ENCODE results near the gene MAPRE2. TPM values are rescaled to one million over a fixed set of nuclear protein-coding genes. Genes with fewer than 3 reads are reported as not detected.

MAPRE2 gene
- total RNA-seq, 1 experiment from 2014 or later = 29.4 TPM

- no peak overlapping the region for H3K4me3 Mint-ChIP-seq
- H3K27ac Mint-ChIP-seq = no peak overlapping the region; a peak in 1 of 7 replicates
Measured at GRCh38 chr18:35183886-35184285, 142.7 kb downstream of the MAPRE2 start.

More at GRCh38 chr18:35183886-35184285, 142.7 kb downstream of the MAPRE2 start:
- H3K14ac ChIP-seq (ENCODE audit: insufficient read depth, low read length) = no peak overlapping the region
- peaks cover 27 to 28% of the 10 kb centered on the region in 2 experiments for H3K4me1 Mint-ChIP-seq
- H3K18ac ChIP-seq (ENCODE audit: insufficient read length, low read depth, low read length) = no peak overlapping the region
- H4K20me1 ChIP-seq (ENCODE audit: control insufficient read depth, insufficient read depth, insufficient read length) = no peaks in the 10 kb centered on the region
- no peaks in the 10 kb centered on the region for H3K9me3 ChIP-seq (ENCODE audit: control insufficient read depth, low read depth, low read length)
- DNase-seq = no peak
- H3T11ph ChIP-seq (ENCODE audit: low read length) = no peak overlapping the region
- no peak overlapping the region for H2BK120ac ChIP-seq (ENCODE audit: low read depth, low read length, poor library complexity, severe bottlenecking)
- H3K36me3 Mint-ChIP-seq (ENCODE audit: insufficient read depth in 1 of 3, low read depth in 3 of 3) = no peaks in the 10 kb centered on the region
- no peak overlapping the region for H4K91ac ChIP-seq (ENCODE audit: insufficient read length, low read depth, low read length)
- H3K4me1 ChIP-seq (ENCODE audit: insufficient read depth, low read length) = peaks cover 5% of the 10 kb centered on the region; the same call in 1 of the 2 replicates
- no peaks in the 10 kb centered on the region for H3K27me3 Mint-ChIP-seq (ENCODE audit: low read depth)
- no peak overlapping the region for H4K5ac ChIP-seq (ENCODE audit: insufficient read length, low read depth, low read length)
- no peak overlapping the region for H2AK5ac ChIP-seq (ENCODE audit: insufficient read length, low read length)
- H3K9me3 Mint-ChIP-seq = no peaks in the 10 kb centered on the region
- H3K56ac ChIP-seq (ENCODE audit: insufficient read length, low read depth, low read length) = no peak overlapping the region
- H3K4me2 ChIP-seq (ENCODE audit: insufficient read depth, insufficient read length, low read length) = no peak overlapping the region
- no peak overlapping the region for H2BK12ac ChIP-seq (ENCODE audit: insufficient read length, low read depth, low read length)
- no CpG with 5 or more reads among the region's 5 CpGs for WGBS (ENCODE audit: extremely low coverage, insufficient read length, low lambda C conversion rate)
- no peak overlapping the region for H2BK15ac ChIP-seq (ENCODE audit: low read depth, low read length)
- no peaks in the 10 kb centered on the region for H3K79me2 ChIP-seq (ENCODE audit: insufficient read depth, low read length)
- no peak for TF ChIP-seq CTCF (conservative IDR thresholded peaks at IDR 0.05)
- H3K23me2 ChIP-seq (ENCODE audit: insufficient read length, low read depth, low read length, poor library complexity, severe bottlenecking) = no peaks in the 10 kb centered on the region
- no peak overlapping the region for H2AFZ ChIP-seq (ENCODE audit: low read length)
- H3K23ac ChIP-seq (ENCODE audit: insufficient read length, low read depth, low read length) = no peak overlapping the region
- no peak overlapping the region for H2BK5ac ChIP-seq (ENCODE audit: insufficient read length, low read length)
- H3K9ac ChIP-seq (ENCODE audit: extremely low read depth, insufficient read length, low read length) = no peak overlapping the region
- H3K27me3 ChIP-seq (ENCODE audit: insufficient read depth, low read length) = no peaks in the 10 kb centered on the region
- no peak overlapping the region for H2BK20ac ChIP-seq (ENCODE audit: low read depth, low read length, poor library complexity, severe bottlenecking)
- H3K79me1 ChIP-seq (ENCODE audit: insufficient read depth, low read depth, low read length, poor library complexity, severe bottlenecking) = no peaks in the 10 kb centered on the region
- no peak overlapping the region for H4K8ac ChIP-seq (replicated peaks; ENCODE audit: insufficient read length, low read depth, low read length)
- no peak overlapping the region for H3K4ac ChIP-seq (ENCODE audit: low read depth, low read length)
- no peak overlapping the region for H3K27ac ChIP-seq (ENCODE audit: insufficient read length, low read depth, low read length)

Data from H9 (cell line).